Ishikawa (cell line): Measurements from ENCODE around the gene RAP1GAP.

ENCODE experiments used
- CEBPB ChIP-seq: IDR thresholded peaks from 2 replicates; pipeline ENCODE4 v1.6.1; 2012
- CREB1 ChIP-seq: IDR thresholded peaks from 2 replicates; pipeline ENCODE4 v1.6.1; 2012; ENCODE audit warnings: low read depth
- EGR1 ChIP-seq: IDR thresholded peaks from 2 replicates; pipeline ENCODE4 v1.6.1; 2012
- EP300 ChIP-seq: IDR thresholded peaks from 2 replicates; pipeline ENCODE4 v1.6.1; 2012; ENCODE audit warnings: borderline replicate concordance
- FOXM1 ChIP-seq: IDR thresholded peaks from 2 replicates; pipeline ENCODE4 v1.6.1; 2012; ENCODE audit warnings: low read depth, borderline replicate concordance
- NFIC ChIP-seq: IDR thresholded peaks from 2 replicates; pipeline ENCODE4 v1.6.1; 2012
- RAD21 ChIP-seq: IDR thresholded peaks from 2 replicates; pipeline ENCODE4 v1.6.1; 2012; ENCODE audit warnings: low read depth
- TAF1 ChIP-seq: IDR thresholded peaks from 2 replicates; pipeline ENCODE4 v1.6.1; 2012; ENCODE audit warnings: low read depth, mild to moderate bottlenecking
- TCF12 ChIP-seq: IDR thresholded peaks from 2 replicates; pipeline ENCODE4 v1.6.1; 2012; ENCODE audit warnings: low read depth
- TEAD4 ChIP-seq: IDR thresholded peaks from 2 replicates; pipeline ENCODE4 v1.6.1; 2012
- YY1 ChIP-seq: IDR thresholded peaks from 2 replicates; pipeline ENCODE4 v1.6.1; 2012; ENCODE audit warnings: low read depth
- ZBTB7A ChIP-seq: IDR thresholded peaks from 2 replicates; pipeline ENCODE4 v1.6.1; 2012; ENCODE audit warnings: low read depth
- TF ChIP-seq, protein P1 (sequence below): IDR thresholded peaks from 2 replicates; pipeline ENCODE4 v1.6.1; 2012
- TF ChIP-seq, protein P2 (sequence below): IDR thresholded peaks from 2 replicates; pipeline ENCODE4 v1.6.1; 2012
- TF ChIP-seq, protein P3 (sequence below): IDR thresholded peaks from 2 replicates; pipeline ENCODE4 v1.6.1; 2012; ENCODE audit warnings: low read depth, mild to moderate bottlenecking

The RAP1GAP gene

DNA sequence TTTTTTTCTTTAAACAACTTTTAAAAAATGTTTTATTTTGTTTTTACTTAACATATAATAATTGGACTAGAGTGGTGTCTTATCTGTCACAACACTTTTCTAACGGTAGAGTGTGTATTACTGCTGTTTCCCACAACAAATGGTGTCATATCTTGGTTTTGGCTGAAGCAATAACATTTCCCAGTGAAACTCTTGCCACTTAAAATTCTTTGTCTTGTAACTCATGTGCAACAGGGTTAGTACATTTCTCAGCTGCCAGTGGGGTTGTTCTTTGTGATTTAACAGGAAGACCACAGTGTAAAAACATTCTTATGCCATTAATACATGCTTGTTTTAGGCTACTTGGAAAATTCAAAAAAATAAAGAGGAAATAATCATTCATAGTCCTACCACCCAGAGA, 116.4 kb downstream of the RAP1GAP start:
- TF ChIP-seq, protein P1, sequence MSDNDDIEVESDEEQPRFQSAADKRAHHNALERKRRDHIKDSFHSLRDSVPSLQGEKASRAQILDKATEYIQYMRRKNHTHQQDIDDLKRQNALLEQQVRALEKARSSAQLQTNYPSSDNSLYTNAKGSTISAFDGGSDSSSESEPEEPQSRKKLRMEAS = no peak
- TF ChIP-seq YY1 = no peak
- no peak for TF ChIP-seq TAF1
- no peak for TF ChIP-seq NFIC
- TF ChIP-seq RAD21 = no peak
- TF ChIP-seq ZBTB7A = no peak
- TF ChIP-seq, protein P2, sequence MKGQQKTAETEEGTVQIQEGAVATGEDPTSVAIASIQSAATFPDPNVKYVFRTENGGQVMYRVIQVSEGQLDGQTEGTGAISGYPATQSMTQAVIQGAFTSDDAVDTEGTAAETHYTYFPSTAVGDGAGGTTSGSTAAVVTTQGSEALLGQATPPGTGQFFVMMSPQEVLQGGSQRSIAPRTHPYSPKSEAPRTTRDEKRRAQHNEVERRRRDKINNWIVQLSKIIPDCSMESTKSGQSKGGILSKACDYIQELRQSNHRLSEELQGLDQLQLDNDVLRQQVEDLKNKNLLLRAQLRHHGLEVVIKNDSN = no peak
- no peak for TF ChIP-seq CEBPB
- TF ChIP-seq EP300 = no peak
- no peak for TF ChIP-seq EGR1
- TF ChIP-seq, protein P3, sequence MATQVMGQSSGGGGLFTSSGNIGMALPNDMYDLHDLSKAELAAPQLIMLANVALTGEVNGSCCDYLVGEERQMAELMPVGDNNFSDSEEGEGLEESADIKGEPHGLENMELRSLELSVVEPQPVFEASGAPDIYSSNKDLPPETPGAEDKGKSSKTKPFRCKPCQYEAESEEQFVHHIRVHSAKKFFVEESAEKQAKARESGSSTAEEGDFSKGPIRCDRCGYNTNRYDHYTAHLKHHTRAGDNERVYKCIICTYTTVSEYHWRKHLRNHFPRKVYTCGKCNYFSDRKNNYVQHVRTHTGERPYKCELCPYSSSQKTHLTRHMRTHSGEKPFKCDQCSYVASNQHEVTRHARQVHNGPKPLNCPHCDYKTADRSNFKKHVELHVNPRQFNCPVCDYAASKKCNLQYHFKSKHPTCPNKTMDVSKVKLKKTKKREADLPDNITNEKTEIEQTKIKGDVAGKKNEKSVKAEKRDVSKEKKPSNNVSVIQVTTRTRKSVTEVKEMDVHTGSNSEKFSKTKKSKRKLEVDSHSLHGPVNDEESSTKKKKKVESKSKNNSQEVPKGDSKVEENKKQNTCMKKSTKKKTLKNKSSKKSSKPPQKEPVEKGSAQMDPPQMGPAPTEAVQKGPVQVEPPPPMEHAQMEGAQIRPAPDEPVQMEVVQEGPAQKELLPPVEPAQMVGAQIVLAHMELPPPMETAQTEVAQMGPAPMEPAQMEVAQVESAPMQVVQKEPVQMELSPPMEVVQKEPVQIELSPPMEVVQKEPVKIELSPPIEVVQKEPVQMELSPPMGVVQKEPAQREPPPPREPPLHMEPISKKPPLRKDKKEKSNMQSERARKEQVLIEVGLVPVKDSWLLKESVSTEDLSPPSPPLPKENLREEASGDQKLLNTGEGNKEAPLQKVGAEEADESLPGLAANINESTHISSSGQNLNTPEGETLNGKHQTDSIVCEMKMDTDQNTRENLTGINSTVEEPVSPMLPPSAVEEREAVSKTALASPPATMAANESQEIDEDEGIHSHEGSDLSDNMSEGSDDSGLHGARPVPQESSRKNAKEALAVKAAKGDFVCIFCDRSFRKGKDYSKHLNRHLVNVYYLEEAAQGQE = no peak
- no peak for TF ChIP-seq CREB1
- TF ChIP-seq FOXM1 = no peak
- TF ChIP-seq TEAD4 = no peak
- no peak for TF ChIP-seq TCF12

DNA sequence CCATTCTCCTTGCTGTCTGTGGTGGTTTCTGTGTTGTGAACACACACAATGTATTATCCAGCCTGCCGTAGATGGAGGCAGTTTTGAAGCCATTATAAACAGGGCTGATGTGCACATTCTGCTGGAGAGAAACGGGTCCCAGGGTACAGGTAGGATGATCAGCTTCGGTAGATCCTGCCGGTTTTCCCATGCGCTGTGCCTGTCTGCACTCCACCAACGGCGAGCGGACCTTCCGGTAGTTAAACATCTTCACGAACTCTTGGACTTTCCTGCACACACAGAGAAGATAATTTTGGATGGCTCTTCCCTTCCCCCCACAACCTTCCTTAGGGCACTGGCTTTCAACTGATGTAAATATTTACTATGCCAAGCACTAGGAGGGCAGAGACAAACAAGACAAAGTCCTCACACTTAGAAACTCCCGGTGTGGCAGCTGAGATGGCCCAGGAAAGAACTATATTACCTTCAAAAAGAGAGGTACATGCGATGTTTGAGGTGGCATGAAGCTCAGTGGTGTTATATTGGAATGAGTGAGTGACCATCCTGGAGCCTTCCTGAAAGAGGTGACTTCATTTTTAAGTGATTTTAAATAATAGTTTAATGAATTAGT, 118.2 kb downstream of the RAP1GAP start:
- TF ChIP-seq, protein P2 = no peak
- TF ChIP-seq YY1 (no peak), EP300 (no peak), CREB1 (no peak), FOXM1 (no peak), ZBTB7A (no peak), TAF1 (no peak), TEAD4 (no peak), TCF12 (no peak), NFIC (no peak), RAD21 (no peak), EGR1 (no peak), CEBPB (no peak)
- TF ChIP-seq, protein P1 = no peak

DNA sequence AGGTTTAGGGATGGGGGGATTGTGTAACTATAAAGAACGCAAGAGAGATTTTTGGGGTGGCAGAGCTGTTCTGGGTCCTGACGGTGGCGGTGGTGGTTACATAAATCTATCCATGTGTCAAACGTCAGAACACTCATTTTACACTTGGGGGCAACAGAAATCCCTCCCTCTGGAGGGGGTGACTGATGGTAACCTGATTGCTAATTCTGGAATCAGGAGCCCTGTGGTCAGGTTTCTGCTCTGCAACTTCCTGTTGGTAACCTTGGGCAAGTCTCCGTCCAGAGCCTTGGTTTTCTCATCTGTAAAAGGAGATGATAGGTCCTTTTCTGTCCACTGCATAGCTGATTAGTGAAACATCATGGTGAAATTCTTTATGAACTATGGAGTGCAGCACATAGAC, 119.1 kb downstream of the RAP1GAP start:
- TF ChIP-seq TAF1 = no peak
- TF ChIP-seq, protein P3 = peak; percentile 18; the same call in 1 of the 2 replicates

DNA sequence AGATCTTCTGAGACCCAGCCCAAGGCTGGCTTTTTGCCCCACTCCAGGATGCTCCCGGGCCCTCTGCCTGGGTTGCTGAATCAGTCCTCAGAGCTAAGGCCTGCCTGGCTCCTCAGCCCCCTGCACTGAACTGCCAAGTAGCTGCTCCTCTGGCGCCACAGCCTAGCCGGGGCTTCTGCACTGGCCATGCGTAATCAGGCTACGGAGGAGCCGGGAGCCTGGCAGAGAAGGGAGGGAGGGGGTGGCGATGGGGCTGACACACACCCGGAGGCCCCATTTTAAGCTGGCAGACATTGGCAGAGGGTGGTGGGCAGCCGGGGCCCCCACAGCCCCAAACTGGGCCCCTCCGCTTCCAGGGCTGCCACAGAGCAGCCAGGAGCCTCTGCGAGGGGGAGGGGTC, 121.3 kb downstream of the RAP1GAP start:
- TF ChIP-seq FOXM1 = no peak
- TF ChIP-seq CEBPB = no peak
- TF ChIP-seq CREB1 = no peak
- no peak for TF ChIP-seq TCF12
- TF ChIP-seq, protein P3 = no peak
- no peak for TF ChIP-seq RAD21
- no peak for TF ChIP-seq EP300
- no peak for TF ChIP-seq ZBTB7A
- TF ChIP-seq TEAD4 = no peak
- TF ChIP-seq YY1 = no peak
